Erythroblast (primary cell): Measurements from ENCODE around the gene TIE1.

ENCODE experiments used
- DNase-seq, 2 experiments: peaks; one replicate each; lab custom pipeline; 2025; lab: John Stamatoyannopoulos, UW
- GATA1 ChIP-seq: IDR thresholded peaks from 2 replicates; pipeline ENCODE4 v1.6.1; 2011; ENCODE audit warnings: low read depth, mild to moderate bottlenecking, control low read depth, low read length, moderate library complexity
- POLR2A ChIP-seq: IDR thresholded peaks from 2 replicates; pipeline ENCODE4 v1.6.1; 2011; ENCODE audit warnings: mild to moderate bottlenecking, low read length

The TIE1 gene

DNA sequence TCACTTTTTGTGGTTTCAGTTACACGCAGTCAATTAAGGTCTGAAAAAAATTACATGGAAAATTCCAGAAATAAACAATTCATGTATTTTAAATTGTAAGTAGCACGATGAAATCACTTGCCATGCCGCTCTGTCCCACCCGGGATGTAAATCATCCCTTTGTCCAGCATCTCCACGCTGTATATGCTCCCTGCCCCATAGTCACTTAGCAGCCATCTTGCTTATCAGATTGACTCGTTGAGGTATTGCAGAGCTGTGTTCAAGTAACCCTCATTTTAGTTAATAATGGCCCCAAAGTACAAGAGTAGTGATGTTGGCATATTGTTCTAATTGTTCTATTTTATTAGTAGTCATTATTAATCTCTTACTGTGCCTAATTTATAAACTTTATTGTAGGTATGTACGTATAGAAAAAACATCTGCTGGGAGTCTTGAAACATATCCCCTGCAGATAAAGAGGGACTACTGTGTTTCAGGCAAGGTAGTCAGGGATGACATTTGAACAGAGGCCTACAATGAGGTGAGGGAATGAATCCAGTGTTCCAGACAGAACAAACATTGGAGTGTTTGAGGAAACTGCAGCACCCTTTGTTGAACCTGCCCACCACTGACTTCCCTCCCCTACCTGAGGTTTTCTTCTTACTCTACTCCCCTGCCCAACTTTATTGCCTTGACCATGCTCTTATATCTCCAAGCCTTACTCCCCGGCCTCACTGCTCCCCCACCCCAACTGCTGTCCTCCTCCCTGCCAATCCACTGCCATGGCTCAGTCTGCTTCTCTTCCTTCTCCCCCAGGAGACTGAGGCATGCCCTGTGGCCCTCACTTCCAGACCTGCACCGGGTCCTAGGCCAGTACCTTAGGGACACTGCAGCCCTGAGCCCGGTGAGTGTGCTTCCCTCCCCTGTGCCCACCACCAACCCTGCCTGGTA, 50.9 kb downstream of the TIE1 start:
- DNase-seq: no peak
- TF ChIP-seq GATA1 (no peak), POLR2A (no peak)

DNA sequence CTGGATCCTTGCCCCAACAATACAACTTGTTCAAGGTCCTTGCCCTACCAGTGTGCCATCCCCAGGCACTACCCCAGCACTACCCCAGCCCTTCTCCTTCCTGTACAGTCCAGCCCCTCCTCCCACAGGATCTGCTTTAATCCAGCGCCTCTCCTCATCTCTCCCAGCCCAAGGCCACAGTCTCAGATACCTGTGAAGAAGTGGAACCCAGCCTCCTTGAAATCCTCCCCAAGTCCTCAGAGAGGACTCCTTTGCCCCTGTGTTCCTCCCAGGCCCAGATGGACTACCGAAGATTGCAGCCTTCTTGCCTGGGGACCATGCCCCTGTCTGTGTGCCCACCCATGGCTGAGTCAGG, 51.5 kb downstream of the TIE1 start:
- TF ChIP-seq GATA1 (no peak), POLR2A (no peak)
- no peak for DNase-seq

DNA sequence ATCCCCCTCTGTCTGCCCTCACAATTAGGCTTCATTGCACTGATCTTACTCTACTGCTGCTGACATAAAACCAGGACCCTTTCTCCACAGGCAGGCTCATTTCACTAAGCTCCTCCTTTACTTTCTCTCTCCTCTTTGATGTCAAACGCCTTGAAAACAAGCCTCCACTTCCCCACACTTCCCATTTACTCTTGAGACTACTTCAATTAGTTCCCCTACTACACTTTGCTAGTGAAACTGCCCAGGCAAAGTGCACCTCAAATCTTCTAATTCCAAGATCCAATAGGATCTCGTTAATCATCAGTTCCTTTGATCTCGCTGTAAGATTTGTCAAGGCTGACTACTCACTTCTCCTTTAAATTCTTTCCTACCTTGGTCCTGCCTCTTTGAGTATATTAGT, 52.1 kb downstream of the TIE1 start:
- TF ChIP-seq POLR2A (no peak), GATA1 (no peak)
- no peak for DNase-seq

DNA sequence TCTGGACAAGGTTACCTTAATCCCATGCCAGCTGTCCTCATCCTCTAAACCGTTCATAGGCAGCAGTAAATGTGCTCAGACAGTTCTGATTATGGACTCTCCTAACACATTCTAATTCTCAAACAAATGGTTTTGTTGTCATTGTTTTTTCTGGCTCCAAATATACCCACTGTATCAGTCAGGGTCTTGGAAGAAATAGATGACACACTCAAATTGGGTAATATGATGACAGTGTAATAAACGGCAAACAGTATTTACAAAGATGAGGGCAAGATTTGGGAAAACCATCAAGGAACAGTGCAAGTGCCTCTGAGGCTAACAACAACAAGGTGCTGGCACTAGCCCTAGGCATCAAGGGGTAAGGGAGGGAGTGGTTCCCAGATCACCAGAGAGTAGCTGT, 53.7 kb downstream of the TIE1 start:
- no peak for TF ChIP-seq GATA1
- TF ChIP-seq POLR2A: no peak
- no peak for DNase-seq

DNA sequence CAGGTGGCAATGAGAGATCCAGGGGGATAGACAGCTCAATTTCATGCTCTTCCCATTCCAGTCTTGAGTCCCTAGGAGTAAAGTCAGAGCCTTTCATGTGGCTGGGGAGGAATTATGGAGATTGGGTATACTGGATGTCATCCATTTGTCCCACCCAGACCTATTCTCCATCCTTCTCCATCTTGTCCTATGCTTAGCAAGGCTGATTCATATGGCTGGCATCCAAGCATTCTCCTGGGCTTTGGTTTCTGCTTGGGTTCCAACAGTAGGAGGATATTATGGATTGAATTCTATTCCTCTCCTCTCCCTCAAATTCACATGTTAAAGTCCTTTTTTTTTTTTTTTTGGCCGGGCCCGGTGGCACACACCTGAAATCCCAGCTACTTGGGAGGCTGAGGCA, 54.2 kb downstream of the TIE1 start:
- DNase-seq: no peak
- TF ChIP-seq GATA1: no peak
- no peak for TF ChIP-seq POLR2A

DNA sequence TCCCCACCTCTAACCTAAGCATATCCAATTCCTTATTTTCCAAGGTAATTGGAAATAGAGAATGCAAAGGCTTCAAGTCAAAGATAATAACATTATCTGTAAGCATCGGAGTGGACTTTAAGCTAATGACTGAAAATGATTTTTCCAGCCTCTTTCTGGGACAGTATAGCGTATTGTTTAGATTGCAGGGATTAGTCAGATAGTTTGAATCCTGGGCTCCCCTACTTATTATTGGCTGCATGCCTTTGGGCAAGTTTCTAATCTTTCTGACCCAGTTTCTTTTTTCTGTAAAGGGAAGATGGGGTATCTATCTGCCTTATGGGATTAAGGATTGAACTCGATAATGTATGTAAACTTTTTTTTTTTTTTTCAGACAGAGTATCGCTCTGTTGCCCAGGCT, 56.5 kb downstream of the TIE1 start:
- TF ChIP-seq POLR2A: no peak
- TF ChIP-seq GATA1: no peak
- no peak for DNase-seq

DNA sequence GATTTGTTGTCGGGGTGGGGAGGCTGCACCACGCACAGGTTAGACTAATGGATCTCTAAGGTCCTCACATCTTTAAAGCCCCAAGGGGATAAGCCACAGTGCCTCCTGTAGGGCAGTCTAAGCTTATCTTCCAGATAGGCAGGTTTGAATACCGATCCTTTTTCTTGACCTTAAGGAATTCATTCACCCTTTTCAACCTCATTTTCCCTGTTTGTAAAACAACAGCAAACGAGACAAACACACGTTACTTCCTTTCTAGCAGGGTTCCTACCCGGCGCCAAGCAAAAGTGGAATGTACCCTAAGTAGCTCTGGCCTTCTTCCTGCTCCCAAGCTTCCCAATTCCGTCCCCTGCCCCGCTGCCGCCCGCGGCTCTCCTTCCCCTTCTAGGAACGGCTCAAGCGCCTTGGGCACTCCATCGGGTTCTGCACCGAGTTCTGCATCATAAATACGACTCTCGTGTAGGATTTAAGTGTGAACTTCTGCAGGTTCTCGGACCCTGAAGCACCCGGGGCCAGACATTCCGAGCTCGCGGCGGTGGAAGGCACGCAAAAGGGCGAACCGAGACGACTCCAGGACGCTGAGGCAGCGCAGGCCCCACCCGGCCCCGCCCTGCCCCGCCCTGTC, 57.5 kb downstream of the TIE1 start:
- no peak for TF ChIP-seq POLR2A
- no peak for TF ChIP-seq GATA1
- peak; percentile 64 to 66 for DNase-seq

DNA sequence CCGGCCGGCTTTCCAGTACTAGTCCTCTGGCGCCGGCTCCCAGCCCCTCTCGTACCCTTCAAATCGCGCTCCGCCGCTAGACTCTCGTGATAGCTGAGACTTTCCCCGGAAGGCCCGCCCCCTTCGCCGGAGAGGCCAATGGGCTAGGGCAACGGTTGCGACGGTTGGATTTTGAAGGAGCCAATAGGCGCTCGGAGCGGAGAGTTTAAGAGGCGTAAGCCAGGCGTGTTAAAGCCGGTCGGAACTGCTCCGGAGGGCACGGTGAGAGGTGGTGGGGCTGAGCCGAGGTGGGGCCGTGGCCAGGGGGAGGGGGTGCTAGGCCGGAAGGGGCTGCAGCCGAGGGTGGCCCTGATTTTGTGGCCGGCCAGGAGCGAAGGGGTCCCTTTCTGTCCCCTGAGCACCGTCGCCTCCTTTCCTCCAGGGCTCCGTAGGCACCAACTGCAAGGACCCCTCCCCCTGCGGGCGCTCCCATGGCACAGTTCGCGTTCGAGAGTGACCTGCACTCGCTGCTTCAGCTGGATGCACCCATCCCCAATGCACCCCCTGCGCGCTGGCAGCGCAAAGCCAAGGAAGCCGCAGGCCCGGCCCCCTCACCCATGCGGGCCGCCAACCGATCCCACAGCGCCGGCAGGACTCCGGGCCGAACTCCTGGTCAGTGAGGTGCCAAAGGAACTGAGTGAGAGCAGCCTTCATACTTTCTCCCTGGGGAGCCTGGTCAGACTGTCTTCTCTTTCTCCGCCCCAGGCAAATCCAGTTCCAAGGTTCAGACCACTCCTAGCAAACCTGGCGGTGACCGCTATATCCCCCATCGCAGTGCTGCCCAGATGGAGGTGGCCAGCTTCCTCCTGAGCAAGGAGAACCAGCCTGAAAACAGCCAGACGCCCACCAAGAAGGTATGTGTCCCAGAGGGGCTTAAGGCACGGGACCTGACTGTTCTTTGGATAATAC, 58.2 kb downstream of the TIE1 start, which contains the start of gene CDC20:
Gene CDC20, plus strand, starts transcription at position 236 of the 948 bp plus-strand sequence. Its CDS starts 235 bp downstream, at position 471.
- TF ChIP-seq POLR2A (peak; percentile 83), GATA1 (no peak)
- DNase-seq: peak; percentile 95

DNA sequence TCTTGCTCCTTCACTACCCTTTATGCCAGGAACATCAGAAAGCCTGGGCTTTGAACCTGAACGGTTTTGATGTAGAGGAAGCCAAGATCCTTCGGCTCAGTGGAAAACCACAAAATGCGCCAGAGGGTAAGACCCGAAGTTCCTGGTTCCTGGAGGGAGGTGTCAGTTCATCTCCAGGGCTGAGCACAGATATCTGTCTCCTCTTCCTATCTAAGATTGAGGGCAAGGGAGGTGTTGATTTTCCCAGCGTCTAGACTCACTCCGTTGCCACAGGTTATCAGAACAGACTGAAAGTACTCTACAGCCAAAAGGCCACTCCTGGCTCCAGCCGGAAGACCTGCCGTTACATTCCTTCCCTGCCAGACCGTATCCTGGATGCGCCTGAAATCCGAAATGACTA, 58.9 kb downstream of the TIE1 start:
- peak; percentile 25 to 49 for DNase-seq
- no peak for TF ChIP-seq POLR2A
- no peak for TF ChIP-seq GATA1

DNA sequence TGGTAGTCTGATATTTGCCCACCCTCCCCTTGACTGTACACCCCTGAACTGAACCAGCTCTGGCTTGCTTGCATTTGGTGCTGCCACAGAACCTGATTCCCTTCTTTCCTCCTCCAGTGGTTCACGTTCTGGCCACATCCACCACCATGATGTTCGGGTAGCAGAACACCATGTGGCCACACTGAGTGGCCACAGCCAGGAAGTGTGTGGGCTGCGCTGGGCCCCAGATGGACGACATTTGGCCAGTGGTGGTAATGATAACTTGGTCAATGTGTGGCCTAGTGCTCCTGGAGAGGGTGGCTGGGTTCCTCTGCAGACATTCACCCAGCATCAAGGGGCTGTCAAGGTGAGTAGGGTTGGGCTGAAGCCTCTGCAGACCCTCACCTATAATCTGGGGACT, 59.8 kb downstream of the TIE1 start:
- DNase-seq: no peak
- TF ChIP-seq POLR2A (no peak), GATA1 (no peak)

DNA sequence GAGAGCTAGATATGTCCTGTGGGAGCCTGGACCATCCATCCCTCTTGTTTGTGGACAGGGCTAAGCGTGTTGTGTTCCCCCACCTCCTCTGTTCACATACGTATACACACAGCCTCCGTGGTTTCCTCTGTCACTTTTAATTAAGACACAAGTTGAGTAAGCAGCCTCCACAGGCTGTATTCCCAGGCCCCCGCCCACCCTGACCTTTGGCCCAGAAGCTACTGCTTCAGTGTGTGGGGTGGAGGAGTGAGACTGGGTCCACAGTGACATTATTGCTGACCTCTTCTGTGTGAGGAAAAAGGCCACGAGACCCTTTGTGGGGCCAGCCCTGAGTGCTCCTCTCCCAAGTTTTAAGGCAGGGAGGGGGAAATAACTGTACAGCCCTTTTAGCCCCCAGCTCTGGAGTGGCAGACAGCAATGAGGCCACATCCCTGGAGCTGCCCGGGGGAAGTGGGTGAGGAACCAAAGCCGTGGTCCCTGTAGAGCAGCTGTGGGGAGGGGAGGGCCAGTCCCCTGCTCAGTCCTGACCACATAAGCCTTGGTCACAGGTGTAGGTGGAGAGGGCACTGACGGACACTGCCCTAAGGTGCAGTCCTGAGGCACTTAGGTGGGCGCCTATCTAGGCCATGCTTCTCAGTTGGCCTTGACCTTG, 62.6 kb downstream of the TIE1 start:
- TF ChIP-seq POLR2A: no peak
- TF ChIP-seq GATA1: no peak
- DNase-seq: peak in 1 of 2 experiments; percentile 20

DNA sequence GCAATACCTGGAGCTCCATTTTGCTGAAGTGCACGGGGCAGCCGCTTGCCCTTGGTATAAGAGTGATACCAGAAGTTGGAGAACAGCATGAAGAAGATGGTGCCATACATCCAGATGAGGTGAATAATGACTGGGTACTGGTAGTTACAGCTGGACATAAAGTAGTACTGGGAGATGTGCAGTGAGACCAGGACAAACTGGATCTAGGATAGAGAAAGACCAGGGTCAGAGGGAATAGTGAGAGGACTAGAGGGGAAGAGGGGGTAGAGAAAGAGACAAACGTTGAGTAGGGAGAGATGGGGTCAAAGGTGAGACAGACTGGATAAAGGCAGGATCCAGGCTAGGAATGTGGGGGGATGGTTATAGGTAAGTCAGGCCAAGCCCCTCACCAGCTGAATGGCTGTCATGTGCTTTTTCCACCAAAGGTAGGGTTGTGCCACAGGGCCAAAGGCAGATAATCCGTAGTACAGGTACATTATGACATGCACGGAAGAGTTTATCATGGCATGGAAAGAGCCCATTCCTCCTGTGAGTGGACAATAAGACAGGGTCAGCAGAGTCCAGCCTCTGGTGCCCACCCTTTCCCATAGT, 63.2 kb downstream of the TIE1 start:
- TF ChIP-seq POLR2A (peak; percentile 1), GATA1 (no peak)
- no peak for DNase-seq
